SH-SY5Y (cell line): ENCODE results near the gene DHRS9.

Experiments
- GATA2 ChIP-seq: IDR thresholded peaks from 2 replicates; pipeline ENCODE4 v1.6.1; 2011; ENCODE audit warnings: mild to moderate bottlenecking, low read depth, low read length
- GATA3 ChIP-seq: IDR thresholded peaks from 2 replicates; pipeline ENCODE4 v1.6.1; 2011; ENCODE audit warnings: low read depth, mild to moderate bottlenecking, low read length, moderate library complexity

DNA sequence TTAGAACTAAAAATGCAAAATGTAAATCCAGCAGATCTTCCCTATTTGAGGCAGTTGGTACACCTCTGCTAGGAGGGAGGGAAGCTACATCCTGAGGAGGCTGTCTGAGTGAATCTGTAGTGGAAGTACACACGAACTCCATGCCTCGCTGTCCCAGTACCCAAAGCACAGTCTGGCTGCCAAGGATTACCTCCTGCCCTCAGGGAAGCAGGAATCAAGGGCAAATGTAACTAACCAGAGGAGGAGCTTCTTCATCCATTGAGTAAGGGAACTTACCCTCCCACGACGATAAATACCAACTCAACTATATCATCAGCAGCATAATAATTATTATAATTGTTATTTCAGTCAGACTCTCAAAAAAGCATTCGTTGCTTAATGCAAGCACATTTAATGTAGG, 2.1 kb downstream of the DHRS9 start:
- no peak for TF ChIP-seq GATA2
- no peak for TF ChIP-seq GATA3
